Mucosa of descending colon (tissue), 3 donors: ENCODE results near the gene CSNK2A3. TPM values are rescaled to one million over a fixed set of nuclear protein-coding genes. Genes with fewer than 3 reads are reported as not detected.

Experiments
- ATAC-seq: fragments of 200-7000 bp; cut with Tn5 transposase; one replicate; pipeline ENCODE4 v1.9.1; 2020; ENCODE audit warnings: mild to moderate bottlenecking, moderate library complexity
- DNase-seq, 3 donors: peaks; one replicate each; pipeline ENCODE4 v3.0.0-alpha.2; 2020
- H3K36me3 ChIP-seq: fragments of 200-600 bp; one replicate; pipeline ENCODE4 v1.8.0; 2021; ENCODE audit warnings: low read depth, mild to moderate bottlenecking
- H3K4me1 ChIP-seq: fragments of 200-600 bp; one replicate; pipeline ENCODE4 v1.8.0; 2021; ENCODE audit warnings: low read depth, mild to moderate bottlenecking
- H3K4me3 ChIP-seq: fragments of 200-600 bp; one replicate; pipeline ENCODE4 v1.8.0; 2021; ENCODE audit warnings: mild to moderate bottlenecking
- H3K9me3 ChIP-seq: fragments of 200-600 bp; one replicate; pipeline ENCODE4 v1.8.0; 2021; ENCODE audit warnings: mild to moderate bottlenecking
- intact Hi-C, 2 donors: fragments of 100-400 bp; cut with DNase I in 1 of 2; cut with micrococcal nuclease in 1 of 2; formaldehyde crosslinking; loops; one replicate each; pipeline versions ENCODE4 v1.11.0 to v1.11.1; 2022; cut with DNase I, micrococcal nuclease
- total RNA-seq, 3 donors: library from RNA; stranded (reverse); fragmentation: NEBNext Ultra II Directional in 2 of 3; extraction: Animal tissue kit (Norgen Biotek cat#: 25700) in 2 of 3; gene quantifications; one replicate each; pipeline versions ENCODE4 v1.2.1 to v1.2.4, GENCODE V29; 2021 to 2023
- TF ChIP-seq, protein P1 (sequence below): fragments of 200-600 bp; IDR thresholded peaks from one replicate; pipeline ENCODE4 v1.8.0; 2022; ENCODE audit warnings: antibody characterized with exemption, mild to moderate bottlenecking
- donor health status: DM: no; HTN: no; CAD: no; lungs with moderate emphysema.
- donor health status: DM: no; HTN: no; CAD: no.
- donor health status: DM: no; HTN: yes; CAD: no.

Gene CSNK2A3
- total RNA-seq, 3 donors from 2014 or later, result 0.43 to 2.1 TPM; not detected in 1

DNA sequence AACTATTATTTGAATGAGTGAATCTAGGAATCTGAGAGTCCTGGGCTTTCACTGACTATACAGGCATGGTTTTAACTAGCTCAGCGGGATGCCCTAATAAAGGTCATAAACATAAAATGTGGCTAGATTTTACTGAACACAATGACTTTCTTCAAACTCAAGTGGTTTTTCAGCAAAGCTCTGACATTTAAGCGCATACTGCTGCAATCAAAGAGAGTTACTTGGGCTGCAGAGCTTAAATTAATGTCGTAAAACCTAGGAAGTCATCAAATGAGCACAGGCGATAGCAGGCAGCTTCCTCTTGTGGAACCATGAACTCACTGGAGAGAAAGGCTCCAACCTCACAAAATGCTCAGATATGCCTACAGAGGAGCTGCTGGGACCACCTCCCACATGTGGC lies 6.7 kb downstream of the CSNK2A3 start:
- no peaks in the 10 kb centered on the region for H3K9me3 ChIP-seq
- no peak overlapping the region for H3K4me3 ChIP-seq
- TF ChIP-seq, protein P1, sequence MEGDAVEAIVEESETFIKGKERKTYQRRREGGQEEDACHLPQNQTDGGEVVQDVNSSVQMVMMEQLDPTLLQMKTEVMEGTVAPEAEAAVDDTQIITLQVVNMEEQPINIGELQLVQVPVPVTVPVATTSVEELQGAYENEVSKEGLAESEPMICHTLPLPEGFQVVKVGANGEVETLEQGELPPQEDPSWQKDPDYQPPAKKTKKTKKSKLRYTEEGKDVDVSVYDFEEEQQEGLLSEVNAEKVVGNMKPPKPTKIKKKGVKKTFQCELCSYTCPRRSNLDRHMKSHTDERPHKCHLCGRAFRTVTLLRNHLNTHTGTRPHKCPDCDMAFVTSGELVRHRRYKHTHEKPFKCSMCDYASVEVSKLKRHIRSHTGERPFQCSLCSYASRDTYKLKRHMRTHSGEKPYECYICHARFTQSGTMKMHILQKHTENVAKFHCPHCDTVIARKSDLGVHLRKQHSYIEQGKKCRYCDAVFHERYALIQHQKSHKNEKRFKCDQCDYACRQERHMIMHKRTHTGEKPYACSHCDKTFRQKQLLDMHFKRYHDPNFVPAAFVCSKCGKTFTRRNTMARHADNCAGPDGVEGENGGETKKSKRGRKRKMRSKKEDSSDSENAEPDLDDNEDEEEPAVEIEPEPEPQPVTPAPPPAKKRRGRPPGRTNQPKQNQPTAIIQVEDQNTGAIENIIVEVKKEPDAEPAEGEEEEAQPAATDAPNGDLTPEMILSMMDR, result no peak
- DNase-seq (no peak), ATAC-seq (no peak)
- H3K4me1 ChIP-seq, result no peaks in the 10 kb centered on the region
- no peaks in the 10 kb centered on the region for H3K36me3 ChIP-seq
- intact Hi-C loops, result no loop called here

- Histone ChIP-seq H3K36me3 (no peaks in the 10 kb centered on the region), H3K9me3 (no peaks in the 10 kb centered on the region), H3K4me3 (no peak overlapping the region), H3K4me1 (no peaks in the 10 kb centered on the region)
- no peak for ATAC-seq
- intact Hi-C loops, result no loop called here
- TF ChIP-seq, protein P1, result no peak
- no peak for DNase-seq
Observed at GRCh38 chr11:11345099-11345498, 8.0 kb downstream of the CSNK2A3 start.

GRCh38 chr11:11344045-11344444 lies 9.0 kb downstream of the CSNK2A3 start:
- TF ChIP-seq, protein P1, result no peak
- Histone ChIP-seq H3K36me3 (no peaks in the 10 kb centered on the region), H3K4me3 (no peak overlapping the region), H3K4me1 (no peaks in the 10 kb centered on the region), H3K9me3 (no peaks in the 10 kb centered on the region)
- ATAC-seq (no peak), DNase-seq (no peak)
- intact Hi-C loops, result no loop called here

DNA sequence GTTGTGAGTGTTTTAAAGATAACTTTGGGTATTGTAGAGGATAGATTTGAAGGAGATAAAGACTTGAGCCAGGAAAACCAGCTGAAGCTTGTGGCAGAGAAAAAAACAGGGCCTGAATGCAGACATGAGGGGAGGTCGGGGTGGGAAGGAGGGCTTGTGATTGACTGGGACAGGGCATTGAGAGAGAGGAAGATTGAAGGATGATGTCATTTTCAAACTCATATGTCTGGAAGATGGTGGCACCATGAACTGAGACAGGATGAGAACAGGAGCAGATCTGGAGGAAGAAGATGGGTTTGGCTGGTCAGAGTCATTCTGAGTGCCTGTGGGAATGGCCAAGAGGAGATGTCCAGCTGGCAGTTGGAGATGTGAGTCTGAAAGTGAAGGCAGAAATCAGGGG lies 14.7 kb downstream of the CSNK2A3 start:
- no peaks in the 10 kb centered on the region for H3K9me3 ChIP-seq
- H3K4me3 ChIP-seq, result no peak overlapping the region
- intact Hi-C loops, result no loop called here
- H3K36me3 ChIP-seq, result no peaks in the 10 kb centered on the region
- DNase-seq (no peak), ATAC-seq (no peak)
- TF ChIP-seq, protein P1, result no peak
- H3K4me1 ChIP-seq, result no peaks in the 10 kb centered on the region

DNA sequence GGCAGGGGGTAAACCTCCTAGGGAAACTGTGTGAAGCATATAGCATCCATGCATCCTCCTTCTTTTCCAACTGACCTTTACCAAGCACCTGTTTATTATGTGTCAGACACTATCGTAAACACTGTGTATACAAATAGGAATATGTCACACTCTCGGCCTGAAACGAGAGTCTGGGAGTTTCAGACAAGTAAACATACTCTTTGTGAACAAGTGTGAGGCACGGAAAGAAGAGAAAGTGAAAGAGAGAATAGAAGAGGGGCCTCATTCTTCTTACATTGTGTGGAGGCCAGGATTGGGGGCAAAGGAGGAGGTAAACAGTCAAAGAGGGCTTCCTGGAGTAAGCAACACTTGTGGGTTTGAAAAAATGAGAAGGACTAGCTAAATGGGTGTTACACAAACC lies 16.4 kb downstream of the CSNK2A3 start:
- Histone ChIP-seq H3K4me1 (no peaks in the 10 kb centered on the region), H3K9me3 (no peaks in the 10 kb centered on the region), H3K36me3 (no peaks in the 10 kb centered on the region), H3K4me3 (no peak overlapping the region)
- intact Hi-C loops, result no loop called here
- no peak for ATAC-seq
- no peak for DNase-seq
- TF ChIP-seq, protein P1, result no peak

- TF ChIP-seq, protein P1, result no peak
- DNase-seq (no peak), ATAC-seq (no peak)
- intact Hi-C loops, result no loop called here
- Histone ChIP-seq H3K4me1 (no peaks in the 10 kb centered on the region), H3K4me3 (no peak overlapping the region), H3K9me3 (no peaks in the 10 kb centered on the region), H3K36me3 (no peaks in the 10 kb centered on the region)
Observed at GRCh38 chr11:11335043-11335442, 18.0 kb downstream of the CSNK2A3 start.
